Left lung (tissue), 10 donors: Measurements from ENCODE around the gene ZC3H7B. TPM values are rescaled to one million over a fixed set of nuclear protein-coding genes. Genes with fewer than 3 reads are reported as not detected.

ENCODE experiments used
- ATAC-seq: fragments of 200-7000 bp; cut with Tn5 transposase; one replicate; pipeline ENCODE4 v1.9.1; 2020; ENCODE audit warnings: moderate library complexity
- DNase-seq, 4 donors: peaks; one replicate each; pipeline ENCODE4 v3.0.0-alpha.2; 2013 to 2020
- H3K27ac ChIP-seq, 2 donors: fragments of 200-600 bp; sonication (generic) in 1 of 2; one replicate each; pipeline versions ENCODE4 v1.5.0 to v1.8.0; 2020 to 2021
- H3K27me3 ChIP-seq, 2 donors: fragments of 200-600 bp; sonication (generic) in 1 of 2; one replicate each; pipeline versions ENCODE4 v1.5.0 to v1.8.0; 2020 to 2021
- H3K36me3 ChIP-seq, 2 donors: fragments of 200-600 bp; sonication (generic) in 1 of 2; one replicate each; pipeline versions ENCODE4 v1.5.0 to v1.8.0; 2020 to 2021
- H3K4me1 ChIP-seq, 2 donors: fragments of 200-600 bp; one replicate each; pipeline ENCODE4 v1.8.0; 2021
- H3K4me3 ChIP-seq, 2 donors: fragments of 200-600 bp; sonication (generic) in 1 of 2; one replicate each; pipeline versions ENCODE4 v1.5.0 to v1.8.0; 2020 to 2021; ENCODE audit warnings: mild to moderate bottlenecking in 1 of 2
- H3K9me3 ChIP-seq, 2 donors: fragments of 200-600 bp; sonication (generic) in 1 of 2; one replicate each; pipeline versions ENCODE4 v1.5.0 to v1.8.0; 2020 to 2021
- CTCF ChIP-seq, 2 donors: fragments of 200-600 bp; sonication (generic) in 1 of 2; IDR thresholded peaks; one replicate each; pipeline versions ENCODE4 v1.5.0 to v1.8.0; 2021; ENCODE audit warnings: antibody characterized with exemption in 2 of 2
- intact Hi-C, 2 donors: fragments of 100-400 bp; cut with DNase I; formaldehyde crosslinking; loops; one replicate each; pipeline versions ENCODE4 v1.11.2 to v1.14.2; 2022
- polyA plus RNA-seq, 6 donors: library from polyadenylated mRNA; unstranded; fragments of 120-200 nt; gene quantifications; one replicate each; pipeline ENCODE4 v1.2.1, GENCODE V29; 2013; ENCODE audit not compliant: insufficient read length in 6 of 6
- total RNA-seq, 2 donors: library from RNA; stranded (reverse); fragmentation: NEBNext Ultra II Directional; extraction: Animal tissue kit (Norgen Biotek cat#: 25700); gene quantifications; one replicate each; pipeline ENCODE4 v1.2.1, GENCODE V29; 2021
- donor health status: DM: no; HTN: yes; CAD: no.
- donor health status: DM: no; HTN: no; CAD: no.

ZC3H7B gene
- total and polyA plus RNA-seq, 8 donors = 50.4 to 84.1 (median 69.1) TPM

DNA sequence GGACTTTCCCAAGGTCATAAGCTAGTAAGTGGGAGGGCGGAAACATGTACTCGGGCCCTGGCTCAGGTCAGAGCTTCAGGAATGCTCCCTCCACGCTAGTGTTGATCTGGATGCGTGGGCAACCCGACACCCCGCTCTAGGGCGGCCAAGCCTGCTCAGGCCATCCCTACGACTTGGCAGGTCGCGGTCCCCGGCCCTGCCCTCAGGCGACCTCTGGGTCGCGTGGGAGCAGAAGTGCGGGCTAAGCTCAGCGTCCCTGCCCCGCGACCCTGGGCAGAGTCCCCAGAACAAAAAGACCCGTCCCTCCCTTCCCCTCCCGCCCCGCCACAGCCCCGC, 79.6 kb downstream of the ZC3H7B start:
- Histone ChIP-seq H3K27me3 (no peaks in the 10 kb centered on the region), H3K9me3 (no peaks in the 10 kb centered on the region), H3K4me3 (peak overlapping the region; percentile 80 to 81), H3K4me1 (peaks cover 0 to 24% of the 10 kb centered on the region in 2 donors), H3K27ac (peak overlapping the region; percentile 92 to 97), H3K36me3 (no peaks in the 10 kb centered on the region)
- intact Hi-C loops = no loop called here
- peak; percentile 65 for ATAC-seq
- DNase-seq = peak in 2 of 4 donors; percentile 74 to 80
- no peak for TF ChIP-seq CTCF (IDR thresholded peaks at IDR 0.05)

DNA sequence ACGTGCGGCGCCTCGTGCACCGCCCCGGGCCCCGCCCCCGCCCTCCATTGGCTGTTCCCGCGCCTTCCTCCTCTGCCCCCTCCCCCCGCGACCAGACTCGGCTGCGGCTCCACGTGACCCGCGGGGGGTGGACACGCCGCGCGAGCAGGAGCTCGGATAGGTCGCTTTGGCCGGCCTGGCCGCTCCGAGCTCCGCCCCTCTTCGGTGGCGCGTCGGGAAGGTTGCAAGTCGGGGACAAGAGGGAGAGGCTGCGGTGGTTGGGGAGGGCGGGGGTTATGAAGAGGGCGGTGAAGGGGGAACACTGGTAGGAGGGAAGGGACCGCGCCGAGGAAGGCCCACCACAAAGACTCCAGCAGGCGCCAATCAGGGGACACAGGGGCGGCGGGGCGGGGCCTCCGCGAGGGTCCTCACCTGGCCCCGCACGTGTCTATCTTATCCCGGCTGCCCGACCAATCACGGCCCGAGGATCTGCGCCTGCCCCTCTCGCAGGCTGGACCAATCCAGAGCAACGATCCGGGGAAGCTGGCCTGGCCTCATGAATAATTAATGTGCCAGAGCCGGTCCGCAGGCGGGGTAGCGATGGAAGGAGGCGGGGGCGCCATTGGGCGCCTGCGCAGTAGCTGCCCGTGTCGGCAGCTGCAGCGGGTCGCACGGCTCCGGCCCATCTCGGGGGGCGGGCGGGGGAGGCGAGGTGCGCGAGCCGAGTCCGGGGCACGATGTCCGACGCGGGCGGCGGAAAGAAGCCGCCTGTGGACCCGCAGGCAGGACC, 80.2 kb downstream of the ZC3H7B start, which contains the start of gene TEF:
TEF (plus strand) TSS at position 614 of the 769 bp plus-strand sequence; CDS start at position 717, 103 bp downstream.
- peak within 1 kb of the TSS; percentile 92 to 97 for H3K27ac ChIP-seq
- peak; percentile 97 to 99 (median 99) for DNase-seq
- H3K27me3 ChIP-seq = no peaks in the 10 kb centered on the region
- TF ChIP-seq CTCF (IDR thresholded peaks at IDR 0.05) = no peak
- H3K36me3 ChIP-seq = no peaks in the 10 kb centered on the region
- ATAC-seq = peak; percentile 90
- intact Hi-C loops = no loop called here
- peaks cover 0 to 24% of the 10 kb centered on the region in 2 donors for H3K4me1 ChIP-seq
- peak within 1 kb of the TSS; percentile 80 to 81 for H3K4me3 ChIP-seq
- no peaks in the 10 kb centered on the region for H3K9me3 ChIP-seq

- intact Hi-C loops = no loop called here
- Histone ChIP-seq H3K27me3 (no peaks in the 10 kb centered on the region), H3K36me3 (no peaks in the 10 kb centered on the region), H3K9me3 (no peaks in the 10 kb centered on the region), H3K4me3 (peak overlapping the region; percentile 80 to 81), H3K4me1 (peaks cover 0 to 24% of the 10 kb centered on the region in 2 donors), H3K27ac (peak overlapping the region; percentile 92 to 97)
- TF ChIP-seq CTCF (IDR thresholded peaks at IDR 0.05) = no peak
- ATAC-seq = peak; percentile 57
- DNase-seq = peak in 3 of 4 donors; percentile 62 to 88 (median 72)
Observed at GRCh38 chr22:41382098-41382578, 80.8 kb downstream of the ZC3H7B start.

- peak overlapping the region; percentile 92 to 97 for H3K27ac ChIP-seq
- intact Hi-C loops = no loop called here
Observed at GRCh38 chr22:41382610-41383009, 81.3 kb downstream of the ZC3H7B start.

More at GRCh38 chr22:41382610-41383009, 81.3 kb downstream of the ZC3H7B start:
- TF ChIP-seq CTCF (IDR thresholded peaks at IDR 0.05) = no peak
- peaks cover 0 to 4% of the 10 kb centered on the region in 2 donors for H3K36me3 ChIP-seq
- no peaks in the 10 kb centered on the region for H3K27me3 ChIP-seq
- DNase-seq = no peak
- peaks cover 0 to 24% of the 10 kb centered on the region in 2 donors for H3K4me1 ChIP-seq
- H3K9me3 ChIP-seq = no peaks in the 10 kb centered on the region
- no peak for ATAC-seq
- peak overlapping the region; percentile 80 to 81 for H3K4me3 ChIP-seq
